ENCODE results near the gene IER3IP1.

IER3IP1 gene

GRCh38 chr18:47149457-47150028 lies 26.6 kb downstream of the IER3IP1 start:
- peak overlapping the region; percentile 95 for H2AFZ ChIP-seq (ENCODE audit: low read depth, low read length)
- peak overlapping the region; percentile 82 for H3K9ac ChIP-seq (ENCODE audit: low read depth, low read length)

GRCh38 chr18:47146206-47146605 lies 30.0 kb downstream of the IER3IP1 start:
- no peak overlapping the region for H3K27ac ChIP-seq (ENCODE audit: low read length)
- no peak overlapping the region for H3K4me2 ChIP-seq (ENCODE audit: insufficient read depth, low read length)
- ATAC-seq (ENCODE audit: insufficient read depth, low read depth), result no peak
- peaks cover 5% of the 10 kb centered on the region; the same call in 1 of the 2 replicates for H4K20me1 ChIP-seq (ENCODE audit: insufficient read depth, low read length)
- H3K4me3 ChIP-seq (ENCODE audit: low read depth in 1 of 2, low read length in 2 of 2), result no peak overlapping the region
- H2AFZ ChIP-seq (ENCODE audit: low read depth, low read length), result no peak overlapping the region
- DNase-seq, result no peak
- H3K36me3 ChIP-seq (ENCODE audit: insufficient read depth, low read length), result no peaks in the 10 kb centered on the region; the same call in 1 of the 2 replicates
- TF ChIP-seq EZH2 (IDR thresholded peaks at IDR 0.05; ENCODE audit: borderline replicate concordance, low read depth, low read length, severe bottlenecking), result no peak
- no peak for TF ChIP-seq CTCF (IDR thresholded peaks at IDR 0.05; ENCODE audit: borderline replicate concordance, extremely low read depth, low read length, poor library complexity, severe bottlenecking)
- H3K79me2 ChIP-seq (ENCODE audit: insufficient read depth, low read length), result peaks cover 97% of the 10 kb centered on the region
- no peak overlapping the region for H3K9ac ChIP-seq (ENCODE audit: low read depth, low read length)
- H3K9me3 ChIP-seq (ENCODE audit: insufficient read depth, low read length, severe bottlenecking), result no peaks in the 10 kb centered on the region
- H3K4me1 ChIP-seq (ENCODE audit: insufficient read depth, low read length), result peaks cover 21% of the 10 kb centered on the region
- no peaks in the 10 kb centered on the region for H3K27me3 ChIP-seq (ENCODE audit: insufficient read depth, low read length, poor library complexity)

More at GRCh38 chr18:47149457-47150028, 26.6 kb downstream of the IER3IP1 start:
- DNase-seq, result peak; percentile 13
- TF ChIP-seq EZH2 (IDR thresholded peaks at IDR 0.05; ENCODE audit: borderline replicate concordance, low read depth, low read length, severe bottlenecking) (no peak), CTCF (IDR thresholded peaks at IDR 0.05; ENCODE audit: borderline replicate concordance, extremely low read depth, low read length, poor library complexity, severe bottlenecking) (no peak)
- peaks cover 66% of the 10 kb centered on the region for H3K79me2 ChIP-seq (ENCODE audit: insufficient read depth, low read length)
- ATAC-seq (ENCODE audit: insufficient read depth, low read depth), result 0 out of 3 replicates have a peak, but pooled peaks have one; percentile 2
- H3K9me3 ChIP-seq (ENCODE audit: insufficient read depth, low read length, severe bottlenecking), result no peaks in the 10 kb centered on the region
- peak overlapping the region; percentile 75 for H3K4me2 ChIP-seq (ENCODE audit: insufficient read depth, low read length)
- peaks cover 28% of the 10 kb centered on the region for H3K4me1 ChIP-seq (ENCODE audit: insufficient read depth, low read length)
- H3K27me3 ChIP-seq (ENCODE audit: insufficient read depth, low read length, poor library complexity), result no peaks in the 10 kb centered on the region
- no peaks in the 10 kb centered on the region for H4K20me1 ChIP-seq (ENCODE audit: insufficient read depth, low read length)
- H3K27ac ChIP-seq (ENCODE audit: low read length), result peak overlapping the region; percentile 95
- H3K4me3 ChIP-seq (ENCODE audit: low read depth in 1 of 2, low read length in 2 of 2), result peak overlapping the region; percentile 47 to 85
- H3K36me3 ChIP-seq (ENCODE audit: insufficient read depth, low read length), result peaks cover 9% of the 10 kb centered on the region

GRCh38 chr18:47143899-47144485 lies 32.2 kb downstream of the IER3IP1 start:
- no peak overlapping the region for H3K4me2 ChIP-seq (ENCODE audit: insufficient read depth, low read length)
- H3K27ac ChIP-seq (ENCODE audit: low read length), result no peak overlapping the region
- H2AFZ ChIP-seq (ENCODE audit: low read depth, low read length), result no peak overlapping the region
- H4K20me1 ChIP-seq (ENCODE audit: insufficient read depth, low read length), result peaks cover 5% of the 10 kb centered on the region; the same call in 1 of the 2 replicates
- no peak overlapping the region for H3K9ac ChIP-seq (ENCODE audit: low read depth, low read length)
- H3K4me3 ChIP-seq (ENCODE audit: low read depth in 1 of 2, low read length in 2 of 2), result no peak overlapping the region
- H3K9me3 ChIP-seq (ENCODE audit: insufficient read depth, low read length, severe bottlenecking), result no peaks in the 10 kb centered on the region
- DNase-seq, result no peak
- peaks cover 8% of the 10 kb centered on the region for H3K4me1 ChIP-seq (ENCODE audit: insufficient read depth, low read length)
- ATAC-seq (ENCODE audit: insufficient read depth, low read depth), result no peak
- no peaks in the 10 kb centered on the region for H3K27me3 ChIP-seq (ENCODE audit: insufficient read depth, low read length, poor library complexity)
- peaks cover 92% of the 10 kb centered on the region for H3K79me2 ChIP-seq (ENCODE audit: insufficient read depth, low read length)
- TF ChIP-seq EZH2 (IDR thresholded peaks at IDR 0.05; ENCODE audit: borderline replicate concordance, low read depth, low read length, severe bottlenecking), result no peak
- no peak for TF ChIP-seq CTCF (IDR thresholded peaks at IDR 0.05; ENCODE audit: borderline replicate concordance, extremely low read depth, low read length, poor library complexity, severe bottlenecking)
- H3K36me3 ChIP-seq (ENCODE audit: insufficient read depth, low read length), result no peaks in the 10 kb centered on the region
